SU-DHL-6 (cell line): ENCODE results near the gene ACAN.

Experiments used
- H2AFZ ChIP-seq: fragments of 200-600 bp; sonication (generic); 2 replicates; pipeline ENCODE4 v1.6.1; 2014; ENCODE audit warnings: low read depth, mild to moderate bottlenecking, moderate library complexity, mixed read lengths, antibody characterized with exemption, low read length; ENCODE audit not compliant: severe bottlenecking
- H3F3A ChIP-seq: fragments of 200-600 bp; shearing (Covaris generic); 2 replicates; pipeline ENCODE4 v1.6.0; 2016; ENCODE audit warnings: antibody characterized with exemption, mild to moderate bottlenecking; ENCODE audit not compliant: insufficient read depth
- H3K27ac ChIP-seq: fragments of 200-600 bp; sonication (generic); 2 replicates; pipeline ENCODE4 v1.5.1; 2016; ENCODE audit warnings: low read depth, mild to moderate bottlenecking, low read length, moderate library complexity, mixed read lengths
- H3K27me3 ChIP-seq: fragments of 200-600 bp; sonication (generic), shearing (Covaris generic); 2 replicates; pipeline ENCODE4 v1.6.0; 2014; ENCODE audit warnings: mild to moderate bottlenecking, low read length
- H3K36me3 ChIP-seq: fragments of 200-600 bp; sonication (generic); 2 replicates; pipeline ENCODE4 v1.6.1; 2014; ENCODE audit warnings: mild to moderate bottlenecking, low read length, mixed read lengths
- H3K4me2 ChIP-seq: fragments of 300-600, 200-600 bp; shearing (Covaris generic), sonication (generic); 2 replicates; pipeline ENCODE4 v1.6.0; 2014; ENCODE audit warnings: low read length, low read depth, mild to moderate bottlenecking; ENCODE audit not compliant: poor library complexity, severe bottlenecking
- H3K4me3 ChIP-seq: fragments of 200-600 bp; sonication (generic); 2 replicates; pipeline ENCODE4 v1.5.1; 2014; ENCODE audit warnings: antibody characterized with exemption, low read length, mild to moderate bottlenecking, mixed read lengths; ENCODE audit not compliant: insufficient read depth, poor library complexity, severe bottlenecking
- H3K79me2 ChIP-seq: fragments of 200-600 bp; sonication (generic); 2 replicates; pipeline ENCODE4 v1.6.1; 2014; ENCODE audit warnings: mild to moderate bottlenecking, low read length, moderate library complexity; ENCODE audit not compliant: insufficient read depth
- H3K9ac ChIP-seq: fragments of 200-600 bp; sonication (generic); 2 replicates; pipeline ENCODE4 v1.7.0; 2014; ENCODE audit warnings: mild to moderate bottlenecking, low read length
- H3K9me2 ChIP-seq: fragments of 200-600 bp; sonication (generic); replicated peaks from 2 replicates; pipeline ENCODE4 v1.6.1; 2014; ENCODE audit warnings: low read length; ENCODE audit not compliant: insufficient read depth
- H3K9me3 ChIP-seq: fragments of 200-600 bp; sonication (generic); 2 replicates; pipeline ENCODE4 v1.6.1; 2014; ENCODE audit warnings: low read length, mixed read lengths; ENCODE audit not compliant: insufficient read depth
- H4K20me1 ChIP-seq: fragments of 200-600 bp; sonication (generic); 2 replicates; pipeline ENCODE4 v1.6.1; 2014; ENCODE audit warnings: low read depth, mild to moderate bottlenecking, antibody characterized with exemption, low read length, moderate library complexity, mixed read lengths
- EZH2phosphoT487 ChIP-seq: fragments of 200-600 bp; sonication (generic), shearing (Covaris generic); conservative IDR thresholded peaks from 2 replicates; pipeline ENCODE4 v1.6.1; 2018; ENCODE audit warnings: mild to moderate bottlenecking, antibody characterized with exemption, low read length, moderate library complexity, mixed read lengths
- TF ChIP-seq, protein P1 (sequence below): fragments of 200-600 bp; sonication (generic); IDR thresholded peaks from one replicate; pipeline ENCODE4 v1.5.1; 2017; ENCODE audit warnings: antibody characterized with exemption, mild to moderate bottlenecking, low read length, moderate library complexity; ENCODE audit not compliant: insufficient read depth, poor library complexity, severe bottlenecking

The ACAN gene

DNA sequence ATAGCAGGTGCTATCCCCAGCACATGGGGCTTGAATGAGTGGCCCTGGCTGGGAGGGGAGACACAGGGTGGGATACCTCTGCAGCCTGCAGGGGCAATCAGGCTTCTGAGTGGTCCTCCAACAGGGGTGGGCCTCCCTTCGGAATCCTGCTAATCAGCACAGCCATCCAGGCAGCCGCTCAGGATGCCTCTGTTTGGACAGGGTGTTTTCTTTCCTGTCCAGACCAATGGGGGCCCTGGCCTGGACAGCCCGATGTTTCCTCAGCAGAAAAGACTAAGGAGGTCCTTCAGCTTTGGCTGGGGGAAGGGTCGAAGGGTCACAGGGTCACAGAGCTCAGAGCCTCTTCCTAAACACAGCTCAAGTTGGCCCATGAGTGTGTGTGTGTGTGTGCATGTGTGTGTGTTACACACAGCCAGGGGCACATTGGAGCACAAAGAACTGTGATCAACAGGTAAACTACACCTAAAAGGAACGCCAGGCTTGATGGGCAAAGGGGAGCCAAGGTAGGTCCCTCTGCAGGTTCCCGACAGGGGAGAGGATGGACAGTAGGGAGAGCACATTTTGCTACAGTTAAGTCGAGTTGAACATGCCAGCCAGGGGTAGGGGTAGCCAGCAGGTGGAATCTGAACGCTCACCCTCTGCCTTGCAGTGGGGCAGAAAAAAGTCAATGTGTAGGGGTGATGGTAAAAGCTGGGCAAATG lies 93.2 kb downstream of the ACAN start:
- no peak overlapping the region for H3K4me2 ChIP-seq
- no peaks in the 10 kb centered on the region for H3K9me2 ChIP-seq
- TF ChIP-seq EZH2phosphoT487 = no peak
- TF ChIP-seq, protein P1, sequence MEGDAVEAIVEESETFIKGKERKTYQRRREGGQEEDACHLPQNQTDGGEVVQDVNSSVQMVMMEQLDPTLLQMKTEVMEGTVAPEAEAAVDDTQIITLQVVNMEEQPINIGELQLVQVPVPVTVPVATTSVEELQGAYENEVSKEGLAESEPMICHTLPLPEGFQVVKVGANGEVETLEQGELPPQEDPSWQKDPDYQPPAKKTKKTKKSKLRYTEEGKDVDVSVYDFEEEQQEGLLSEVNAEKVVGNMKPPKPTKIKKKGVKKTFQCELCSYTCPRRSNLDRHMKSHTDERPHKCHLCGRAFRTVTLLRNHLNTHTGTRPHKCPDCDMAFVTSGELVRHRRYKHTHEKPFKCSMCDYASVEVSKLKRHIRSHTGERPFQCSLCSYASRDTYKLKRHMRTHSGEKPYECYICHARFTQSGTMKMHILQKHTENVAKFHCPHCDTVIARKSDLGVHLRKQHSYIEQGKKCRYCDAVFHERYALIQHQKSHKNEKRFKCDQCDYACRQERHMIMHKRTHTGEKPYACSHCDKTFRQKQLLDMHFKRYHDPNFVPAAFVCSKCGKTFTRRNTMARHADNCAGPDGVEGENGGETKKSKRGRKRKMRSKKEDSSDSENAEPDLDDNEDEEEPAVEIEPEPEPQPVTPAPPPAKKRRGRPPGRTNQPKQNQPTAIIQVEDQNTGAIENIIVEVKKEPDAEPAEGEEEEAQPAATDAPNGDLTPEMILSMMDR = no peak

DNA sequence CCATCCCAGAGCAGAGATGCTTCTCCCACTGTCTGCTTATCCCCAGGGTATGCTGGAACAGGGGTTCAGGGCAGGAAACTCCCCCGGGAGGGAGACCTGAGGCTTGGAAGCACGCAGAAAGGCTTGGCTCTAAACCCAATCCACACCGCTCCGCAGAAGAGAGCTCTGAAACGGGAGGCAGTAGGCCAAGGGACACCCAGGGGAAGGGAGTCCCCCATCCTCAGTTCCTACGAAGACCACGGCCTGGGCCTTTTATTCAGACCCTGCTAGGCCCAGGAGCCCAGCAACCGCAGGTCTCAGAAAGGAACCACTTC lies 93.9 kb downstream of the ACAN start:
- TF ChIP-seq, protein P1 = no peak
- TF ChIP-seq EZH2phosphoT487 = no peak
- no peaks in the 10 kb centered on the region for H3K9me2 ChIP-seq
- no peaks in the 10 kb centered on the region for H3K27me3 ChIP-seq
- no peak overlapping the region for H3K4me3 ChIP-seq
- H4K20me1 ChIP-seq = no peaks in the 10 kb centered on the region
- H3K36me3 ChIP-seq = no peaks in the 10 kb centered on the region
- H2AFZ ChIP-seq = no peak overlapping the region
- H3K79me2 ChIP-seq = no peaks in the 10 kb centered on the region
- H3K4me2 ChIP-seq = no peak overlapping the region
- no peaks in the 10 kb centered on the region for H3K9me3 ChIP-seq
- H3K27ac ChIP-seq = no peak overlapping the region
- H3K9ac ChIP-seq = no peak overlapping the region
- no peaks in the 10 kb centered on the region for H3F3A ChIP-seq

More for the DNA sequence above, 93.2 kb downstream of the ACAN start:
- H2AFZ ChIP-seq = no peak overlapping the region
- H3K27me3 ChIP-seq = no peaks in the 10 kb centered on the region
- no peak overlapping the region for H3K27ac ChIP-seq
- H3K4me3 ChIP-seq = no peak overlapping the region
- no peaks in the 10 kb centered on the region for H3K79me2 ChIP-seq
- H3K9ac ChIP-seq = no peak overlapping the region
- no peaks in the 10 kb centered on the region for H3K36me3 ChIP-seq
- H3K9me3 ChIP-seq = no peaks in the 10 kb centered on the region
- no peaks in the 10 kb centered on the region for H3F3A ChIP-seq
- no peaks in the 10 kb centered on the region for H4K20me1 ChIP-seq

DNA sequence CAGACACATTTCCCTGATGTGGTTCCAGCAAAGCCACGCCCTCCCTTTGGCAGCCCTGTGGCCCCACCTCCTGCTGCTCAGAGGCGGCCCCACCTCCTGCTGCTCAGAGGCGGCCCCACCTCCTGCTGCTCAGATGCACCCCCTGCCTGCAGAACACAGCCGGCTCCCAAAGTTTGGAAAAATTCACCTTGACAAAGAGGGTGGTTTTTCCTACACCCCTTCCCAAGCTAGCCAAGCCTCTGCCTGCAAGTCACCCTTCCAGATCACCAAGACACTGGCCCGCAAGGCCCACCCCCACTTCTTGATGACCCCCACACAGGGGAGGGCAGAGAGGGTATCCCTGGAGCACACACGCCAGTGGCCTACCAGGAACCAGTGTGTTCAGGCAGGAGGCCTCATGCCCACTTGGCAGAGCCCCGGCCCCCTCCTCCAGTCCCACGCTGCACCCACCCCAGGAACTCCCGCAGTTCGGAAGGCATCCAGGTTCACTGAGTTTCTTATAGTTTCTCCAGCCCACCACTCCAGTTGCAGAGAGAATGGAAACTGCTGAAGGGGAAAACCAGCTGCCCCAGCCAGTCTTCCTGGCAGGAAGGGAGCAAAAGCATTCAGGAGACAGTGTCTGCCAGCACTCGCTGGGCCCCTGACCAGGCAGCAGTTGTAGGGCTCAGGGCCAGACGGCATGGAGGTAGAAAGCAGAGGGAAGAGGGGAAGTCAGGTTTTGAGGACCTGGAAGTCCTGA lies 94.4 kb downstream of the ACAN start:
- no peaks in the 10 kb centered on the region for H3K9me3 ChIP-seq
- no peak overlapping the region for H3K9ac ChIP-seq
- no peak overlapping the region for H2AFZ ChIP-seq
- no peak overlapping the region for H3K27ac ChIP-seq
- TF ChIP-seq, protein P1 = no peak
- TF ChIP-seq EZH2phosphoT487 = no peak
- H3F3A ChIP-seq = no peaks in the 10 kb centered on the region
- H3K79me2 ChIP-seq = no peaks in the 10 kb centered on the region
- H4K20me1 ChIP-seq = no peaks in the 10 kb centered on the region
- H3K27me3 ChIP-seq = no peaks in the 10 kb centered on the region
- no peak overlapping the region for H3K4me2 ChIP-seq
- no peaks in the 10 kb centered on the region for H3K36me3 ChIP-seq
- no peak overlapping the region for H3K4me3 ChIP-seq
- no peaks in the 10 kb centered on the region for H3K9me2 ChIP-seq
